Measurements from ENCODE around the gene ELL2.

Gene ELL2

DNA sequence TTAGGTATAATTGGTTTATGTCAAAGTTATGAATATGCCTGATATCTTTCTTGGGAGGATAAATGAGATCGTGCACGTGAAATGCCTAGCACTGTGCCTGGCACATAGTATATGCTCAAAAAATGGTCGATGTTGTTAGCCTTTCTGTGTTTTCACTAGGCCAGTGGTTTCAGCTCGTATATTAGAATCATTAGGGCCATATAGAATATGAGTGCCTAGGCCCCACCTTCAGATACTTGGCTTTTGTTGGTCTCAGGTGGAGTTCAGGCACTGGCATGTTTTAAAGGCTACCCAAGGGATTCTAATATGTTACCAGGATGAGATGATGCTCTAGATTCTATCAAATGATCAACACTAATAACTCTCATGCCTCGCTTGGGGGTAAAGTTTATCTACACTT, 56.8 kb downstream of the ELL2 start:
- no peak for DNase-seq

- DNase-seq = no peak
Measured at GRCh38 chr5:95903838-95904237, 57.8 kb downstream of the ELL2 start.

GRCh38 chr5:95901676-95902627, 59.7 kb downstream of the ELL2 start:
- DNase-seq = no peak

DNA sequence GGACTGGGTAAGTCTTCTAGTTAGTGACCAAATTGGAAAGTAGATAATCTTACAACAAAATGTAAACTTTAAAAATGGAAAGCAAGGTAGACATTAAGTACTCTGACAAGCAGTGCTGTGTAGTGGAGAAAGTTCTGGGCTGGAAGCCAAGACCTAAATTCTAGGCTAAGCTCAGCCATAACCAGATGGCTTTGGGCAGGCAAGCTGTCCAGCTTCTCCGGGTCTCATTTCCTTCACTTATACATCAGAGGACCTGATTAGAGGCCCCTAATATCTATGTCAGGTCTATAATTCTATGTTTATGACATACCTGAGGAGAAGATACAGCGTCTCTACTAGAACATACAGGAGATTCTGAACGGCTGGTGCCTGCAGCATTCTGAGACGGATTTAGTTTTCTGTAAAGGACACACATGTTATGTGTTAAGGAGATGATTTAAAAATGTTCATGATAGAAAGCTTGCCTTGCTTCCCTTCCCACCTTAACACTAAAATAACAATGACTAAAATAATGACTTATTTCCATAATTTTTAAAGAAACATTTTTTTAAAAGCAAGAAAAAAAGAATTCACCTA, 61.2 kb downstream of the ELL2 start:
- no peak for DNase-seq

GRCh38 chr5:95899829-95900228, 61.8 kb downstream of the ELL2 start:
- no peak for DNase-seq

- no peak for DNase-seq
Measured at GRCh38 chr5:95899006-95899405, 62.6 kb downstream of the ELL2 start.

- no peak for DNase-seq
Measured at GRCh38 chr5:95895771-95896170, 65.9 kb downstream of the ELL2 start.

GRCh38 chr5:95895251-95895650, 66.4 kb downstream of the ELL2 start:
- DNase-seq = no peak

GRCh38 chr5:95892784-95893354, 68.8 kb downstream of the ELL2 start:
- DNase-seq = no peak

DNA sequence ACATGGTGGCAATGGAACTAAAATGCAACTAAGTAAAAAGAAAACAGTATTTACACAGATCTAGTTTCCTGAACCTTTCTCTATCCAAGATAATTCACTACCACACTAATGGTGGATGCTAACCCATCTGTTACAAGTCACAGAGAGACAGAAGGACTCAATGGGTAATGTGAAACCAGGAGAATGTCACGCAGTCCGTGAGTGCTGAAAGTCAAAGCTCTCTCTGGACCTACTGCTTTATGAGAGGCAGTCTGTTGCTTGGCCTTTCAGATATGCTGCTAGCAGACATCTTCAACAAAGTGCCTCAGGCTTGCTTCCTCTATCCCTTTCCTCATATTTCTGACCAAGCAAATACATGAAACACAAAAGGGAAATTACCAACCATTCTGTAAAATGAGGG, 70.2 kb downstream of the ELL2 start:
- no peak for DNase-seq

- DNase-seq = no peak
Measured at GRCh38 chr5:95889076-95889475, 72.6 kb downstream of the ELL2 start.

DNA sequence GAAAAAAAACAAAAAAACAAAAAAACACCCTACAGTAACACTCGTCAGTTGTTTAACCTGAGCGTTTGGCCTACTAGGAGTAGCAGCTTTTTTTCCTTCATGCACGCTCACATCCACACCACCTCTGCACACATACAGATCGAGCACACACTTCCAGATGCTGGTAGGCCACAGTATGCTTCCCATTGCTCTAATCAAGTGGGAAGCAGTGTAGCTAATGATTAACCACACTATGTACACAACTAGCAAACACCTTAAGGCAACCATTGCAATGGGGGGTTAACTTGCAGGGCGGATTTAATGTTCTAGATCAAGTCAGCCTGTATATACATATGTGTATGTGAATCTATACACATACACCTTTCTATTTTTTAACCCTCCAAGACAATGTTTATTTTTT, 73.7 kb downstream of the ELL2 start:
- DNase-seq = no peak

- DNase-seq = no peak
Measured at GRCh38 chr5:95886340-95887044, 75.2 kb downstream of the ELL2 start.

GRCh38 chr5:95884511-95884910, 77.1 kb downstream of the ELL2 start:
- no peak for DNase-seq

- no peak for DNase-seq
Measured at GRCh38 chr5:95884017-95884325, 77.7 kb downstream of the ELL2 start.

DNA sequence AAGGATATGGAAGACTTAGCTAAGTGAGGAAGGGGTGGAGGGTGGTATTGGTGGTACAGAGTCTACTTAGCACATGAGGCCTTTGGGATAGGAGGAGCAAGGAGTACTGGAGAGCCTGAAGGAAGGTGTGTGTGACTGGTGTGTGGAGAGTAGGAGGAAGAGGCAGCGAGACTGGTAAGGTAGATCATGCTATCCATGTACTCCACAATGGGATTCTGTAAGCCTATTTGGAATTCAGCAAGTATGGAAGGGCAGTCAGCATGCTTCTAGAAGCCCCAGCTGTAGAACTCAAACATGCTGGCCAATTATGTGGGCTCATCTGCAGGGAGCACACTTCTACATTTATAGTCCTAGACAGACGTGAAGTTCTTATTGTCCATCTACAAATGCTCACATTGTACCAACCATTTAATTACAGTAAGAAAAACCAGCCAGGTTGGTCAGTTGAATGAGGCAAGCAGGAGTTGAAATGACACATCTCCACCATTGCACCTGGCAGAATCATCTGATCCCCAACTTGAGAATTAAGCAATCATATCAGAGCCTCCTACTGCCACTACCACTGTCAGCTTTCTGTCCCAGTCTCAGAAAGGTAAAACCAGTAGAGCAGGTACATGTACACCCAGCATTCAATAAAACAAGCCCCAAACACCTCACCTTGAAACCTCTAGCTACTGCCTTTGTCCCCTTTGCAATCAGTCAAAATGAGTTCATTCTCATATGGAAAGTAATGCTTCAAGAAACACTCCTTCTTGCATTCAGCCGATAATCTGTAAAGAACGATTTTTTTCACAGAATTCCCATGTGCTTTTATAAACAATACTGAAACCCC, 78.2 kb downstream of the ELL2 start:
- no peak for DNase-seq

DNA sequence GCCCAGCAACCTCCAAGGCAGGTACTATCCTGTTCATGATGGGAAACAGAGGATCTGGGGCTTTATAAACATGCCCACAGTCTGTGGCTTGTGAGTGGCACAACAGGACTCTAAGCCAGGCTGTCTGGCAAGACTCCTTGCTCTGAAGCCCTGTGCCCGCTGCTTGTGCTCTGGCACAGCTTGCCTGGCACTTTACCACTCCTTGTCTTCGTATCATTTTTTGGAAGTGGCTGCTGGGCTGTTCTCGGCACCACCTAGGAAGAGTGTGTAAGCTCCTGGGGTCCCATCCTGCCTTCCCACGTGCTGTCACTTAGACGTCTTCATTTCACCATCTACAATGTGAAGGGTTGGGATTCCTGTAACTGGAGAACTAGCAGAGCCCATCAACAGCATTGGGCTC, 79.8 kb downstream of the ELL2 start:
- no peak for DNase-seq

DNA sequence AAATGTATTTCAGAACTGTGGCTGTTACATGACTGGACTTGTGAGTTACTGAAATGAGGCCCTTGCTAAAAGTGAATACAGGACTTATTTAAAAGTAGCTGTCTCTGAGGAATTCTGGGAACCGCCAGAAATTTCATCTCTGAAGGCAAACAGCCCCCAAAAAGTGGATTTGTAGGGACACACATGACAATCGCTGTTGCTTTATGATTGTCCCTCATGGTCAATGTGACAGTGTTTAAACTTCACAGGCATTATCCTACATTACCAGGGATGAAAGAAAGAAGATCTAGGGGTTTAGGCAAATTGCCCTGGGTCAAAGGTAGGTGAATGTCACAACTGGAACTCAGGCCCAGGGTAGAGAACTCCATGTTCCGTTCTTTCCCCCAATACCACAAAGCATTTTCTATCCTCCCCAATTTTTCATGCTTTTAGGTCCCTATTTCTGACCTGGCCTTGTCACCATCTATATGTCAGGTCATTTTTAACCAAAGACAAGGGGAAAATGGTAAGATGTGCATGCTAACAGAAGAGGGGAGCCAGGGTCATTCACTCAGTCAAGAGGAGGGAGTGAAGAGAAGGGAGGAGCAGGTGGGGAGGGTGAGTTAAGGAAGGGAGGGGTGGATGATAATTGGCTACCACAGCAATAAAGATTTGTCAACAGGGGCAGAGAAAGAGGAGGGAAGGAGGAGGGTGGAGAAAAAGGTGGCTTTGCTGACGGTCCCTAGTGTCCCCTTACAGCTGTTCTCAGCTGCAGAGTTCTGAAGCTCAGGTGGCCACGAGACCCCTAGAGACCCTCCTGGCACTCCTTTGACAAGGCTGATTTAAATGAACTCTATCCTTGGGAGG, 81.3 kb downstream of the ELL2 start:
- DNase-seq = no peak

- no peak for DNase-seq
Measured at GRCh38 chr5:95879661-95880060, 82.0 kb downstream of the ELL2 start.

GRCh38 chr5:95878417-95879323, 83.0 kb downstream of the ELL2 start:
- DNase-seq = no peak

GRCh38 chr5:95876782-95877181, 84.9 kb downstream of the ELL2 start:
- no peak for DNase-seq

Measured in NCI-H2107 (cell line).